HEK293 (cell line): ENCODE data around the gene SIRT7.
A peak's percentile ranks its signal among the peaks of the same experiment; 100 is the strongest.

ENCODE experiments used
- KLF8 ChIP-seq: fragments of 450-650 bp; formaldehyde crosslinking; IDR thresholded peaks from 2 replicates; pipeline ENCODE4 v1.5.1; 2016; ENCODE audit warnings: missing biosample characterization, missing genetic modification characterization
- PRDM4 ChIP-seq: fragments of 450-650 bp; formaldehyde crosslinking; IDR thresholded peaks from 2 replicates; pipeline ENCODE4 v1.5.1; 2017; ENCODE audit warnings: missing biosample characterization, missing genetic modification characterization
- REPIN1 ChIP-seq: fragments of 450-650 bp; formaldehyde crosslinking; IDR thresholded peaks from 2 replicates; pipeline ENCODE4 v1.5.1; 2017; ENCODE audit warnings: missing biosample characterization, missing genetic modification characterization, low read depth
- SCRT1 ChIP-seq: fragments of 450-650 bp; formaldehyde crosslinking; IDR thresholded peaks from 2 replicates; pipeline ENCODE4 v1.5.1; 2016; ENCODE audit warnings: missing biosample characterization, missing genetic modification characterization, borderline replicate concordance
- WT1 ChIP-seq: fragments of 450-650 bp; formaldehyde crosslinking; IDR thresholded peaks from 2 replicates; pipeline ENCODE4 v1.5.1; 2016; ENCODE audit warnings: missing biosample characterization, missing genetic modification characterization
- ZBTB10 ChIP-seq: fragments of 450-650 bp; formaldehyde crosslinking; IDR thresholded peaks from 2 replicates; pipeline ENCODE4 v1.5.1; 2016; ENCODE audit warnings: missing biosample characterization, missing genetic modification characterization
- ZBTB48 ChIP-seq: fragments of 450-650 bp; formaldehyde crosslinking; IDR thresholded peaks from 2 replicates; pipeline ENCODE4 v1.5.1; 2016; ENCODE audit warnings: missing biosample characterization, missing genetic modification characterization
- ZFHX2 ChIP-seq: fragments of 450-650 bp; formaldehyde crosslinking; conservative IDR thresholded peaks from 2 replicates; pipeline ENCODE4 v1.5.1; 2016; ENCODE audit warnings: missing biosample characterization, missing genetic modification characterization
- ZFP3 ChIP-seq: fragments of 450-650 bp; formaldehyde crosslinking; IDR thresholded peaks from 2 replicates; pipeline ENCODE4 v1.5.1; 2016; ENCODE audit warnings: low read depth, missing biosample characterization, missing genetic modification characterization
- ZNF138 ChIP-seq: fragments of 450-650 bp; formaldehyde crosslinking; IDR thresholded peaks from 2 replicates; pipeline ENCODE4 v1.5.1; 2016; ENCODE audit warnings: missing biosample characterization, missing genetic modification characterization, borderline replicate concordance
- ZNF140 ChIP-seq: fragments of 450-650 bp; formaldehyde crosslinking; IDR thresholded peaks from 2 replicates; pipeline ENCODE4 v1.5.1; 2016; ENCODE audit warnings: missing biosample characterization, missing genetic modification characterization
- ZNF148 ChIP-seq: fragments of 450-650 bp; formaldehyde crosslinking; IDR thresholded peaks from 2 replicates; pipeline ENCODE4 v1.5.0; 2017; ENCODE audit warnings: missing biosample characterization, missing genetic modification characterization, borderline replicate concordance
- ZNF157 ChIP-seq: fragments of 450-650 bp; formaldehyde crosslinking; IDR thresholded peaks from 2 replicates; pipeline ENCODE4 v1.5.1; 2016; ENCODE audit warnings: missing biosample characterization, missing genetic modification characterization
- ZNF184 ChIP-seq: fragments of 450-650 bp; IDR thresholded peaks from 2 replicates; pipeline ENCODE4 v1.5.1; 2018; ENCODE audit warnings: missing biosample characterization, mild to moderate bottlenecking, missing genetic modification characterization
- ZNF292 ChIP-seq: fragments of 450-650 bp; formaldehyde crosslinking; IDR thresholded peaks from 2 replicates; pipeline ENCODE4 v1.5.1; 2016; ENCODE audit warnings: low read depth, missing biosample characterization, missing genetic modification characterization, borderline replicate concordance
- ZNF433 ChIP-seq: fragments of 450-650 bp; formaldehyde crosslinking; IDR thresholded peaks from 2 replicates; pipeline ENCODE4 v1.5.1; 2016; ENCODE audit warnings: missing biosample characterization, missing genetic modification characterization, low read depth
- ZNF48 ChIP-seq: fragments of 450-650 bp; formaldehyde crosslinking; IDR thresholded peaks from 2 replicates; pipeline ENCODE4 v1.5.1; 2016; ENCODE audit warnings: missing biosample characterization, missing genetic modification characterization
- ZNF488 ChIP-seq: fragments of 450-650 bp; formaldehyde crosslinking; IDR thresholded peaks from 2 replicates; pipeline ENCODE4 v1.5.1; 2016; ENCODE audit warnings: missing biosample characterization, missing genetic modification characterization
- ZNF514 ChIP-seq: fragments of 450-650 bp; formaldehyde crosslinking; IDR thresholded peaks from 2 replicates; pipeline ENCODE4 v1.5.1; 2016; ENCODE audit warnings: missing biosample characterization, missing genetic modification characterization
- ZNF558 ChIP-seq: fragments of 450-650 bp; formaldehyde crosslinking; IDR thresholded peaks from 2 replicates; pipeline ENCODE4 v1.5.1; 2016; ENCODE audit warnings: missing biosample characterization, missing genetic modification characterization
- ZNF610 ChIP-seq: fragments of 450-650 bp; formaldehyde crosslinking; IDR thresholded peaks from 2 replicates; pipeline ENCODE4 v1.5.1; 2016; ENCODE audit warnings: missing biosample characterization, missing genetic modification characterization, borderline replicate concordance
- ZNF654 ChIP-seq: fragments of 450-650 bp; formaldehyde crosslinking; IDR thresholded peaks from 2 replicates; pipeline ENCODE4 v1.5.1; 2016; ENCODE audit warnings: low read depth, missing biosample characterization, missing genetic modification characterization
- ZNF776 ChIP-seq: fragments of 450-650 bp; formaldehyde crosslinking; IDR thresholded peaks from 2 replicates; pipeline ENCODE4 v1.5.0; 2017; ENCODE audit warnings: missing biosample characterization, missing genetic modification characterization, borderline replicate concordance
- ZNF785 ChIP-seq: fragments of 450-650 bp; formaldehyde crosslinking; IDR thresholded peaks from 2 replicates; pipeline ENCODE4 v1.5.1; 2016; ENCODE audit warnings: missing biosample characterization, missing genetic modification characterization
- ZNF837 ChIP-seq: fragments of 450-650 bp; formaldehyde crosslinking; IDR thresholded peaks from 2 replicates; pipeline ENCODE4 v1.5.1; 2016; ENCODE audit warnings: missing biosample characterization, missing genetic modification characterization
- TF ChIP-seq, protein P1 (sequence below): fragments of 450-650 bp; formaldehyde crosslinking; IDR thresholded peaks from 2 replicates; pipeline ENCODE4 v1.5.1; 2016; ENCODE audit warnings: missing biosample characterization, missing genetic modification characterization, borderline replicate concordance
- TF ChIP-seq, protein P2 (sequence below): fragments of 450-650 bp; formaldehyde crosslinking; IDR thresholded peaks from 2 replicates; pipeline ENCODE4 v1.5.1; 2016; ENCODE audit warnings: missing biosample characterization, missing genetic modification characterization

The SIRT7 gene

GRCh38 chr17:81869221-81870130, 48.5 kb downstream of the SIRT7 start (continued):
- TF ChIP-seq, protein P1, sequence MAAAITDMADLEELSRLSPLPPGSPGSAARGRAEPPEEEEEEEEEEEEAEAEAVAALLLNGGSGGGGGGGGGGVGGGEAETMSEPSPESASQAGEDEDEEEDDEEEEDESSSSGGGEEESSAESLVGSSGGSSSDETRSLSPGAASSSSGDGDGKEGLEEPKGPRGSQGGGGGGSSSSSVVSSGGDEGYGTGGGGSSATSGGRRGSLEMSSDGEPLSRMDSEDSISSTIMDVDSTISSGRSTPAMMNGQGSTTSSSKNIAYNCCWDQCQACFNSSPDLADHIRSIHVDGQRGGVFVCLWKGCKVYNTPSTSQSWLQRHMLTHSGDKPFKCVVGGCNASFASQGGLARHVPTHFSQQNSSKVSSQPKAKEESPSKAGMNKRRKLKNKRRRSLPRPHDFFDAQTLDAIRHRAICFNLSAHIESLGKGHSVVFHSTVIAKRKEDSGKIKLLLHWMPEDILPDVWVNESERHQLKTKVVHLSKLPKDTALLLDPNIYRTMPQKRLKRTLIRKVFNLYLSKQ = no peak
- no peak for TF ChIP-seq ZBTB48
- TF ChIP-seq SCRT1 (tag by site-specific recombination) = peak; percentile 90
- peak; percentile 82; the same call in 1 of the 2 replicates for TF ChIP-seq ZNF610 (tag by site-specific recombination)
- TF ChIP-seq ZNF488 (tag by site-specific recombination) = no peak
- TF ChIP-seq ZNF148 (tag by site-specific recombination) = no peak
- TF ChIP-seq ZNF785 (tag by site-specific recombination) = peak; percentile 57; the same call in 1 of the 2 replicates
- TF ChIP-seq ZNF157 (tag by site-specific recombination) = no peak
- no peak for TF ChIP-seq ZNF433 (tag by site-specific recombination)
- TF ChIP-seq ZNF837 (tag by site-specific recombination) = 0 out of 2 replicates have a peak, but pooled peaks have one; percentile 8
- TF ChIP-seq KLF8 = peak; percentile 17; the same call in 1 of the 2 replicates
- TF ChIP-seq ZNF140 (tag by site-specific recombination) = no peak
- peak; percentile 89 for TF ChIP-seq ZFHX2
- no peak; the same call in 1 of the 2 replicates for TF ChIP-seq ZNF654 (tag by site-specific recombination)
- no peak for TF ChIP-seq ZNF292 (tag by site-specific recombination)
- TF ChIP-seq WT1 (tag by site-specific recombination) = peak; percentile 53; the same call in 1 of the 2 replicates
- peak; percentile 38 for TF ChIP-seq PRDM4 (tag by site-specific recombination)
- no peak for TF ChIP-seq ZNF184 (tag by site-specific recombination)
- no peak for TF ChIP-seq ZNF138 (tag by site-specific recombination)
- TF ChIP-seq ZNF48 (tag by site-specific recombination) = no peak
- no peak for TF ChIP-seq ZFP3 (tag by site-specific recombination)
- no peak for TF ChIP-seq ZNF776 (tag by site-specific recombination)
- TF ChIP-seq ZNF558 = no peak
- TF ChIP-seq ZNF514 (tag by site-specific recombination) = no peak
- TF ChIP-seq REPIN1 (tag by site-specific recombination) = peak; percentile 75; the same call in 1 of the 2 replicates
- TF ChIP-seq, protein P2, sequence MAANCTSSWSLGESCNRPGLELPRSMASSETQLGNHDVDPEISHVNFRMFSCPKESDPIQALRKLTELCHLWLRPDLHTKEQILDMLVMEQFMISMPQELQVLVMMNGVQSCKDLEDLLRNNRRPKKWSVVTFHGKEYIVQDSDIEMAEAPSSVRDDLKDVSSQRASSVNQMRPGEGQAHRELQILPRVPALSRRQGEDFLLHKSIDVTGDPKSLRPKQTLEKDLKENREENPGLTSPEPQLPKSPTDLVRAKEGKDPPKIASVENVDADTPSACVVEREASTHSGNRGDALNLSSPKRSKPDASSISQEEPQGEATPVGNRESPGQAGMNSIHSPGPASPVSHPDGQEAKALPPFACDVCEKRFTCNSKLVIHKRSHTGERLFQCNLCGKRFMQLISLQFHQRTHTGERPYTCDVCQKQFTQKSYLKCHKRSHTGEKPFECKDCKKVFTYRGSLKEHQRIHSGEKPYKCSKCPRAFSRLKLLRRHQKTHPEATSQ (tag by site-specific recombination) = peak; percentile 49; the same call in 1 of the 2 replicates
- peak; percentile 68 for TF ChIP-seq ZBTB10 (tag by site-specific recombination)
